Smooth muscle cell of bladder (primary cell): ENCODE data around the gene KRTAP25-1. TPM values are rescaled to one million over a fixed set of nuclear protein-coding genes. Genes with fewer than 3 reads are reported as not detected.

ENCODE experiments used
- total RNA-seq: library from RNA; depleted of rRNA; stranded (reverse); fragments of >200 nt; gene quantifications from 2 replicates; pipeline ENCODE4 v1.2.3, GENCODE V29; 2014

KRTAP25-1 gene, protein sequence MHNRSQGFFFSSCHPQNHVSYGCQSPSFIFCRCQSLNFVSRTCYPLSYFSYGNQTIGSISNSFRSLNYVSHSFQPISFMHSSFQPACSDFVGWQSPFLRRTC
- total RNA-seq = not detected in 2 replicates

DNA sequence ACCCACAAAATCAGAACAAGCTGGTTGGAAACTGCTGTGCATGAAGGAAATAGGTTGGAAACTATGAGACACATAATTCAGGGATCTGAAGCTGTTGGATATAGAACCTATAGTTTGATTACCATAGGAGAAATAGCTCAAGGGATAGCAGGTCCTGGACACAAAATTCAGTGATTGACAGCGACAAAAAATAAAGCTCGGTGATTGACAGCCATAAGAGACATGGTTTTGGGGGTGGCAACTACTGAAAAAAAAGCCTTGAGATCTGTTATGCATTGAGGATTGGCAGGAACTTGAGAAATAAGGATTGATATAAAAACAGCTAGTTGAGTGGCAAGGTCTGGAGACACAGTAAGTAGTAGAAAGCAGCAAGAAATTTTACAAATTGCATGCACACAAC, at the start of gene KRTAP25-1:
KRTAP25-1 (minus strand) TSS at position 300 of the 400 bp plus-strand sequence; CDS start at position 276, 24 bp downstream.

DNA sequence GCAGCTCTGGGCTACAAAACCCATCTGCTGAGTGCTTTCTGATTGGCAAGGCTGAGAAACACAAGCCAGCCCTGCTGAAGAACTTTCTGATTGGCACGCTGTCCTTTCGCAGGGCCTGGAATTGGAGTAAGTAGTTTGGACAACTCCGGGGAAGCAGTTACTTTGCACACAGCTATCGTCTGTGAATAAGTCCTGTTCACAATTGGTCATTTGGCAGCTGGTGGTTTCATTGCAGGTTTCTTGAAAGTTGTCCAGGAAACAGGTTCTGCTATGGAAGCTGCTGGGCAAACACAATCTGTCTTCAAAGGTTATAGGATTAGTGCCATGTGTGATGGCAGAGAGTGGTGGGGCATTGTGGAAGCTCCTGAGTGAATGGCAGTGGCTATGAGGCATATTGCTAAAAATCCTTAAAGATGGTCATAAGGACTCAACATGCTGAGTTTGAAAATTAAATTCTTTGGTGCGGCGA, 48.0 kb upstream of the KRTAP25-1 start, which contains the start of gene KRTAP27-1:
KRTAP27-1 (minus strand) TSS at position 419 of the 469 bp plus-strand sequence; CDS start at position 393, 26 bp downstream.

DNA sequence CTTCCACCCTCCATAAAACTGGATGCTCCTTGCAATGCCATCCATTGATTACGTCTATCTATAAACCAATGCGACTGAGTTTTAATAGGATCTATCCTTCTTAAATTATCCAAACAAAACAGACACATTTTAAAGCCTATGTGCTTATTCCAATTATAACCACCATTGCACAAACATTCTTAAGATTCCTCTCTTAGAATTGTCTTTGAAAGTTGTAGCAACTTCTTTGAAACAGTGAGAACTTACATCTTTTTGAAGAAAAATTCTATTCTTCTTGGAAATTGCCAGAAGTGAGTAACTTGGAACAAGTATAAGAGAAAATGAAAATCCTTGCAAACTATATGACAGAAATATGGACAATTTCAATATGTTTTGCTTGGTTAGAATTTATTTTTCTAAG, 30.9 kb upstream of the KRTAP25-1 start, which contains the start of gene KRTAP26-1:
KRTAP26-1 (minus strand) TSS at position 101 of the 400 bp plus-strand sequence. CDS start 280 bp downstream, outside the sequence.

DNA sequence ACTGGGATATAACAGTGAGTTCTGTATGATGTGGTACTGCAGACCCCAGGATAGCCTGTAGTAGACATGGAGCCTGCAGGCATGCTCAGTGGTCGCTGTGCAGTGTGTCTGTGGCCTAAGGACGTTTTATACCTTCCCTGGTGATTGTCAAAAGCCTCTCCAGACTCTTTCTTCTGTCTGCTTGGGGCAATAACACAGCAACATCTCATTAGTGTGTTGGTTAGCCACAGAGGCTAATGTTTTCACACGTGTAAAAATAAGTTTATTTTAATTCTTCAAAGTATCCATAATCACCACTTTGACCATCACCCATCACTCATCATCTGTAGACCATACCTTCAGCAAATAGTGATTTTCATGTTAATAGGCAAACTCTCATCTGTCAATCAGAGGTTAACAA, 6.5 kb downstream of the KRTAP25-1 start, which contains the start of gene KRTAP24-1:
KRTAP24-1 (minus strand) TSS at position 101 of the 400 bp plus-strand sequence; CDS start at position 83, 18 bp downstream.

Other genes starting within 250 kb of the KRTAP25-1 start
- gene CLDN17, start 122.7 kb downstream of the KRTAP25-1 start, total RNA-seq = not detected in 2 replicates
- gene CLDN8, start 73.4 kb downstream of the KRTAP25-1 start, total RNA-seq = not detected in 2 replicates
- gene KRTAP24-1, start 6.6 kb downstream of the KRTAP25-1 start, total RNA-seq = not detected in 2 replicates
- not detected in 2 replicates for gene KRTAP26-1, start 30.8 kb upstream of the KRTAP25-1 start, total RNA-seq
- gene KRTAP27-1, start 48.2 kb upstream of the KRTAP25-1 start, total RNA-seq = not detected in 2 replicates
- not detected in 2 replicates for gene KRTAP23-1, start 59.1 kb upstream of the KRTAP25-1 start, total RNA-seq
- gene KRTAP13-2, start 82.8 kb upstream of the KRTAP25-1 start, total RNA-seq = not detected in 2 replicates
- gene KRTAP13-1, start 106.5 kb upstream of the KRTAP25-1 start, total RNA-seq = not detected in 2 replicates
- gene KRTAP13-3, start 136.4 kb upstream of the KRTAP25-1 start, total RNA-seq = not detected in 2 replicates
- not detected in 2 replicates for gene KRTAP13-4, start 140.7 kb upstream of the KRTAP25-1 start, total RNA-seq
- gene KRTAP15-1, start 150.8 kb upstream of the KRTAP25-1 start, total RNA-seq = not detected in 2 replicates
- not detected in 2 replicates for gene KRTAP19-1, start 190.9 kb upstream of the KRTAP25-1 start, total RNA-seq
- gene KRTAP19-2, start 197.9 kb upstream of the KRTAP25-1 start, total RNA-seq = not detected in 2 replicates
- gene KRTAP19-3, start 202.5 kb upstream of the KRTAP25-1 start, total RNA-seq = not detected in 2 replicates
- gene KRTAP19-4, start 207.7 kb upstream of the KRTAP25-1 start, total RNA-seq = not detected in 2 replicates
- not detected in 2 replicates for gene KRTAP19-5, start 212.6 kb upstream of the KRTAP25-1 start, total RNA-seq